ENCODE measurements around the gene FIBCD1.

The FIBCD1 gene

GRCh38 chr9:130935648-130936271, 3.3 kb downstream of the FIBCD1 start:
- no peak for DNase-seq

DNA sequence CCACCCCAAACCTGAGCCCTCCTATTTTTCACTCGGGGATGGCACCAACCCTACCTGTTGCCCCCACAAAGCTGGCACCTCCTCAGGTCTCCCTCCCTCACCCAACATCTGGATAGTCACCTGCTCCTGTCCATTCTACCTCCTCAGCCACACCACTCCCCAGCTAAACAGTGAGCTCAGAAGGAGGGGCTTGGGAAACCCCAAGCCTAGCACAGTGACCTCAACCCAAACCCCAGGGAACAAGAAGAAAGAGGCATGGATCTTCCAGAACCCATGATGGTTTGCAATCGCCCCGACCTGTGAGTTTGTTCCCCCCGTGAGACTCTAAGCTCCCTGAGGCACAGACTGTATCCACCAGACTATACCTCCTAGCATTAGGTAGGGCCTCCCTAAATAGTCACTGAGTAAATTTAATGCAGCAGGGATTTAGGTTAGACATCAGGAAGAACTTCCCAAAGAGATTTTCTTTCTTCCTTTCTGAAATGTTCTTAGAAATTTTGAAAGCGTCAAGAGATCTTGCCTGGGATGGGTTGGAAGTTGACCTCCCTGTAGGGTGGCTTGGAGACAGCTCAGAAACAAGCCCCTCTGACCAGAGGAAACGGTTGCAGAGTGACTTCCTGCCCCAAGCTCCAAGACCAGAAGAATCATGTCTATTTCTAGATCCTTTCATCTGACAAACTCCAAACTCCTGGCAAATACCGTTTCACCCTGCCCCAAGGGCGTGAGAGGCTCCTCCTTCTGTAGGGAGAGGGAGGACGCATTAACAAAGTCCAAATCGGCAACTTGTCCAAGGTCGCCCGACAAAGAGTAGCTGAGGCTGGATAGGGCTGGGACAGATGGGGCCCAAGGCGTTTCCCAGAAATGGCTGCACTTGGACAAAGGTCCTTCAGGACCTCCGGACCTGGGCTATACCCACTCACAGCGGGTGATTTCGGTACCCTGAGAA, 4.1 kb downstream of the FIBCD1 start:
- DNase-seq, result no peak

DNA sequence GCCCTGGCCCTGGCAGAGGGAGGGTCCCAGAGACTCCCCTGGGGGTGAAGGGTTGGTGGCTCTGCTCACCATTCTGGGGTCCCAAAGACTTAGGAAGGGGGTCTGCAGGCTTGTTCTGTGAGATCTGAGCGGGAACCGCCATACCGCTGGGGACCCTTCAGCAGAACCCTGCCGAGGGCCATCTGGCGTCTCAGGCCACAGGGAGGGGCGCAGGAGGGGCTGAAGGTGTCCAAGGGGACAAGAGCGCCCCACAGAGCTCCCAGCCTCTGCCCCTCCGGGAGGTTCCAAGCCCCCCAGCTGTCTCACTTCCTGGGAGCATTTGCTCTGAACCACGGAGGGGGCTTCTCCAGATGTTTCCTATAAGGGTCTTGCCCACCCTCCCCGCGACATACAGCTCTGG, 4.8 kb downstream of the FIBCD1 start:
- DNase-seq, result no peak

- no peak for DNase-seq
Measured at GRCh38 chr9:130933114-130934046, 5.7 kb downstream of the FIBCD1 start.

GRCh38 chr9:130932255-130933079, 6.6 kb downstream of the FIBCD1 start:
- DNase-seq, result no peak

GRCh38 chr9:130931508-130932254, 7.4 kb downstream of the FIBCD1 start:
- peak; percentile 18 for DNase-seq

- no peak for DNase-seq
Measured at GRCh38 chr9:130930804-130931349, 8.2 kb downstream of the FIBCD1 start.

DNA sequence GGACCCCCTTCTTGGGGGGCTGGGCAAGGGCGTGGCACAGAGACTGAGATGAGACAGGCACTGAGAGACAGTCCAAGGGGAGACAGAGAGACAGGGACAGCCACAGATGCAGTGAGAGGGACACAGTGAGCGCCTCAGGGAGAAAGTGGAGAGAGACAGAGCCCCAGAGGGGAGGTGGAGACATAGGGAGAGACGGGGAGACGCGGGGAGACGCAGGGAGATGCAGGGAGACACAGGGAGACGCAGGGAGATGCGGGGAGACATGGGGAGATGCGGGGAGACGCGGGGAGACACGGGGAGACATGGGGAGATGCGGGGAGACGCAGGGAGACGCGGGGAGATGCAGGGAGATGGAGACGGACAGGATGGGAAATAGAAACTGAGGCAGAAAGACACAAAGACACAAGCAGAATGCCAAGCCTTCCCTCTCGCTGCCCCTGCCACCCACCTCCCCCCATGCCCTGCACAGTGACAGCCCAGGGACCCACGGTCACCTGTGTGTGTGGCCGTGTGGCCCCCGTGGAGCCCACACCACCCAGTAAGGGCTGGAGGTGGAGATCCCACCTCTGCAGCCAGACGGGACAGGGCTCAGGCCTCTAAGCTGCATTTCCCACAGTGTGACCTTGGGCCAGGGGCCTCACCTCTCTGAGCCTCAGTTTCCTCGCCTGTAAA, 8.8 kb downstream of the FIBCD1 start:
- no peak for DNase-seq

DNA sequence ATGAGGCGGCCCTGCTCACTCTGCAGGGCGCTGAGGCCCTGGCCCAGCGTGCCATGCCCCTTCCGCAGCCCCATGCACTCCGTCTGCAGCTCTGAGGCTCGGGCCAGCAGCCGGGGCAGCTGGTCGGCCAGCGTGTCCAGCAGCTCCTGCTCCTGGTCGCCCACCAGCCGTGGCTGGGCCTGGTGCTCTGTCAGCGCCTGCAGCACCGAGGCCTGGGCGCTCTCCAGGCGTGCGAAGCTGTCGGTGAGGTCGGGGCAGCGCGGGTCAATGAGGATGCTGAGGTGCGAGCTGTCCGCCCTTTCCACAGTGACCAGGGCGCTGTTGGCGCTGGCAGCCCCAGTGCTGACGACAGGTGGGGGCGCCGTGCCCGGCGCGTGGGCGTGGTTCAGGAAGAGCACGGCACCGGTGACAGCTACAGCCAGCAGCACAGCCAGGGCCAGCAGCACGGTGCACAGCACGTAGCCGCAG, 9.4 kb downstream of the FIBCD1 start:
- no peak for DNase-seq

GRCh38 chr9:130927995-130928900, 10.8 kb downstream of the FIBCD1 start:
- no peak for DNase-seq

GRCh38 chr9:130927338-130927737, 11.7 kb downstream of the FIBCD1 start:
- no peak for DNase-seq

DNA sequence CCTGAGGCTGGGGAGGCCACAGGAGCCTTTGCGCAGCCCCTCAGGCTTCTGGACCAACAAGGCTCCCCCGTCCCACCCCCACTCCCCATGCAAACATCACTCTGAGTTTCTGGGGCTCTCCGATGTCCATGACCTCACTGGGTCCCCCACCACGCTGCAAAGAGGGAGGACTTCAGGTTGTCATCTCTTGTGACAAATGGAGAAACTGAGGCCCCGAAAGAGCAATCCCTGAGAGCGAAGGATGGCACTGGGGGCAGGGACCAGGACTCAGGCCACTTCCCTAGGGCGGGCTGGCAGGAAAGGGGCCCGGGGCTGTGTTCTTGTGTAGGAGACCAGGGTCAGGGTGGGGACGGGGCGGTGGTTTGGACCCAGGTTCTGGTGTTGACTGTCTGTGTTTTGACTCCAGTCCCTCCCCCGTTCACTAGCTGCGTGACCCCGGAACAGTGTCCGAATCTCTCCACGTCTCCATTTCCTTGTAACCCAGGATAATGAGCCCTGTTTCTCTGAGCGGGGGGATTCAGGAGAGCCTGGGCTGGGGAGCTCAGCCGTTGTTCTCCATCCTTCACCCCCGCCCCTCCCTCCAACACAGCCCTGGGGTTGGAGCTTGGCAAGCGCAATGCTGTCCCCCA, 13.9 kb downstream of the FIBCD1 start:
- no peak for DNase-seq

- no peak for DNase-seq
Measured at GRCh38 chr9:130924448-130924788, 14.6 kb downstream of the FIBCD1 start.

- no peak for DNase-seq
Measured at GRCh38 chr9:130923611-130924447, 15.2 kb downstream of the FIBCD1 start.

- no peak for DNase-seq
Measured at GRCh38 chr9:130922893-130923610, 16.0 kb downstream of the FIBCD1 start.

GRCh38 chr9:130921989-130922892, 16.8 kb downstream of the FIBCD1 start:
- DNase-seq, result no peak

Data from DMS79 (cell line).